Measurements from ENCODE around the gene RABL2B.

The RABL2B gene

DNA sequence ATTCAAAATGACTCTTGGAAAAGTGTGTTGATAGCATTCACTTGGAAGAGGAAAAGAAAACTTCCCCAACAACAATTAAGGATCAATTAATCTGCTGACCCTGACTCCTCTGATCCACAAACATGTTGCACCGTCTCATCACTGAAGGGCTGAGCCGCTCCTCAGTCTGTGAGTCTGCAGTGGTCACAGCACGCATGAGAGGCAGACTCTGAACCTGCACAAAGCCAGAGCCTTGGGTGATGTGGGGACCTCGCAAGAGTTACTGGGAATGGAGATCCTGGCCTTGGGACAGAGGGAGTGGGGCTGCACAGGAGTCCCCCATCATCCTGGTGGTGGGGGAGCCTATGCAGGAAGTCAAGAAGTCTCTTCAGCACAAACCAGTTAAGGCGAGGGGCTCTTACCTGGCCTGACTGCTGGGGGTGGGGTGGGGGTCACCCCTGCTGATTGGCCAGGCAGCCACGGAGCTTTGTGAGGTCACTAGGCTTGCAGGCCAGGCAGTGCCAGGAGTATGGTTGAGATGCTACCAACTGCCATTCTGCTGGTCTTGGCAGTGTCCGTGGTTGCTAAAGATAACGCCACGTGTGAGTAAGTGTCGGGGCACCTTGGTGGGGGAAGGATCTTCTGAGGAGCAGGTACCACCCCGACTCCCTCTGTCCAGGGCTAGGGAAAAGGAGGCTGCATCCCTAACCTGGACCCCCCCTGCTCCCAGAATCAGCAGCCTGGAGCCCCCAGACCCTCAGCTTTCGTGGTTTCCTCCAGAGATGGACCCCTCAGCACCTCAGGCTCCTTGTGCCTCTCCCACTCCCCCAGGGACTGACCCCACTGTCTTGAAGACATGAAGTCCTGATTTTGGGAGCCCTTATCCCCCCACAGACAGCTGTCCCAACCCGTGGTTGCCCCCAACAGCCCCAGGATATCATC is 45.4 kb downstream of the RABL2B start, which contains the start of gene ACR:
Gene ACR, plus strand, starts transcription at position 477 of the 921 bp plus-strand sequence. Its CDS starts 32 bp downstream, at position 509.
- DNase-seq, result no peak

DNA sequence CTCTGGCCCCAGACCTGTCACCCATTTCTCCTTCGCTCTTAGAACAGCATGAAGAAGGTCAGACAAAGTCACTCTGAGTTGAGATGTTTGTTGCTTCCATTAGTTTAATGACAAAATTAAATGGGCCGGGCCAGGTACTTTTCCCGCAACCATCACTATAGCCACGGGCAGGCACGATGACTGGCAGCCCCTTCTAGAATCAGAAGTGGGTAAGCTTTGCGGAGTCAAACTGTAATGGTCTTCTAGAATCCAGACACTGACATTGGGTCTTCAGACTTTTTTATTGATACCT is 47.8 kb downstream of the RABL2B start:
- no peak for DNase-seq

DNA sequence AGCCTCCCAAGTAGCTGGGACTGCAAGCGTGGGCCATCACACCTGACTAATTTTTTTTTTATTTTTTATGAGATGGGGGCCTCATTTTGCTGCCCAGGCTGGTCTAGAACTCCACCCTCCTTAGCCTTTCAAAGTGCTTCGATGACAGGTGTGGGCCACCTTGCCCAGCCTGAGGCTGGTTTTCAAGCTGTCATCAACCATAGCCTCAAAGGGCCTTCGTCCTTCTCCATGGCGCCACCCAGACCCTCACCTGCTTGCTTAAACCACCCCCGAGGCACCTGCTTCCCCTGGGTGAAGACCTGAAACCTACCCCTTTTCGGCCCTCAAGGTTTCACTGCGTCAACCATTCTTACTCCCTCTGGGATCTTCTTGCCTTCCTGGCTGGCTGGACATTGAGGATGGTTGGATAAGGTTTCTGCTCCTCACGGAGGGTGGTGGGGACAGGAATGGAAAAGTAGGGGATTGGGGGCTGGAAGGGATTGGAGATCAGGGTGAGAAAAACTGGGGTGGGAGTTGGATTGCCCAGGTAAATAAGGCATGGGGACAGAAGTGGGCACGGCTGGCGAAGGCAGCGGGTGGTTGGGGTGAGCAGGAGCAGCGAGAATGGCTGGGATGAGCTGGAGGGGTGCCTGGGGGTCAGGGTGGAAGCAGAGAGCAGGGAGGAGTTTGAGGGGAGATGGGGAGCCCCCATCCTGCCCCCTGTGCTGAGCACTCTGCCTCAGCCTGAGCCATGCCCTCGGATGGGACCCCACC is 48.3 kb downstream of the RABL2B start:
- DNase-seq, result no peak

DNA sequence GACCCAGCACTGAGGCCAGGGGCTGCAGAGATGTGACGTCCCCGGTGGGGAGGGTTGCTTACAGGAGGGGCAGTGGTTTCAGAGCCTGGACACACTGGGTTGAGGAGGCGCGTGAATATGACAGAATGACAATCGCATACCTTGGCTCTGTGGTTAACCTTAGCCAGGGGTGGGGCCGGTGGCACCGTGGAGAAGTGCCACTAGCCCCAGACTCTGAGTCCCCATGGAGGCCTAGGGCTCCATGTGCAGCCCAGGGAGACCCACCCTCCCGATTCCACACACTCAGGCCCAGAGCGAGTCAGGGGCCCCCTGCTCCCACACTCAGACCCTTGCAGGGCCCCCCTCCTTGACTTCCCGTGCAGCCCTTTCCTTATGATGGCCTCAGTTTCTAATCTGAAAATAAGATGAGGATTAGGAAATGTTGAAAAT is 49.1 kb downstream of the RABL2B start:
- no peak for DNase-seq

DNA sequence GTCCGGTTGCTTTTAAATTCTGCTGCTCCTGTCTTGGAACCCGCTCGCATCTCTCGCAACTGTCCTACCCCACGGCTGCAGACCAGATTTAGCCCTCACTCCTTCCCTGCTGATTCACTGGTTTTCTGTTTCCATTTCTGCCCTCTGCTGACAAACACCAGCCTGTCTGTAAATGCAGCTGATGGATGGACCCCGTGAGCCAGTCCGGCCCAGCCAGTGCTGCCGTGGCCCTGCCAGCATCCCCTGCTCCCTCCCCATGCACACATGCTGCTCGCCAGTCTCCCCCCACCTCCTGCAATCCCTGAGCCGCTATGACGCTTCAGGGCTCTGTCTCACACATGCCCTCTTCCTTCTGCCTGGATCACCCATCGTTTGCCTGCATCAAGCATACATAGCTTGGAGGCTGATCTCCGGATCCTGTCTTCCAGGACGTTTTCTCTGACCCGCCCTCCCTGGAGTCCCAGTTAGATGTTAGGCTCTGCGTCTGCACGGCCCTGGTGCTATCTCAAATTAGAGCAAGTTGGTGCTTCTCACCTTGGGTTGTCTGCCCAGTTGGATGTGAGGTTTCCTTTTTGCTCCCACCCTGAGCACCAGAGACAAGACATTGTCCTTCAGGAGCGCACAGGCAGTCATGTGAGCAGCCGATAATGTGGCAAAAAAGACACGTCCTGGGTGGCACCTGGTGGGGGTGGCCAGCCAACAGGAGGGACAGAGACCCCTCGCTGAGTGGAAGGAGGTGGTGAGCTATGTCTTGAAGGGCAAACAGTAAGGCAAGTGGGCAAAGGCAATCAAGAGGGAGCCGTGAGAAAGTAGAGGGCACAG is 49.7 kb downstream of the RABL2B start:
- no peak for DNase-seq

DNA sequence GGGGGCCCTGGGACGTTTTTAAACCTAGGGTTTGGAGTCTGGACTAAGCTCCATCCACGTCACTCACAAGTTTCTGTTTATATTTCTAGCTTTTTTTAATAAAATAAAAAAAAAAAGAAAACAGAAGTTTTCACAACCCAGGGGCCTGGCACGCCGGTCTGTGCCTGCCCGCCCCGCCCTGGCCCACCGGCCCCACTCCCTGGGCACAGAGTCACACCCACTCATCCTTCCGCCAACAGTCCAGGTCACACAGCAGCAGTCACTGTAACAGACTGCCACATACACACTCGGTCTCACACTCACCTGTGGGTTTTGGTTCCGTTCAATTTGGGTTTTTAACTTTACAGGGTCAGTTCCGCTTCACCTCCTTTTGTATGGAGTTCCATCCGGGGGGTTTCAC is 50.8 kb downstream of the RABL2B start:
- DNase-seq, result no peak

DNA sequence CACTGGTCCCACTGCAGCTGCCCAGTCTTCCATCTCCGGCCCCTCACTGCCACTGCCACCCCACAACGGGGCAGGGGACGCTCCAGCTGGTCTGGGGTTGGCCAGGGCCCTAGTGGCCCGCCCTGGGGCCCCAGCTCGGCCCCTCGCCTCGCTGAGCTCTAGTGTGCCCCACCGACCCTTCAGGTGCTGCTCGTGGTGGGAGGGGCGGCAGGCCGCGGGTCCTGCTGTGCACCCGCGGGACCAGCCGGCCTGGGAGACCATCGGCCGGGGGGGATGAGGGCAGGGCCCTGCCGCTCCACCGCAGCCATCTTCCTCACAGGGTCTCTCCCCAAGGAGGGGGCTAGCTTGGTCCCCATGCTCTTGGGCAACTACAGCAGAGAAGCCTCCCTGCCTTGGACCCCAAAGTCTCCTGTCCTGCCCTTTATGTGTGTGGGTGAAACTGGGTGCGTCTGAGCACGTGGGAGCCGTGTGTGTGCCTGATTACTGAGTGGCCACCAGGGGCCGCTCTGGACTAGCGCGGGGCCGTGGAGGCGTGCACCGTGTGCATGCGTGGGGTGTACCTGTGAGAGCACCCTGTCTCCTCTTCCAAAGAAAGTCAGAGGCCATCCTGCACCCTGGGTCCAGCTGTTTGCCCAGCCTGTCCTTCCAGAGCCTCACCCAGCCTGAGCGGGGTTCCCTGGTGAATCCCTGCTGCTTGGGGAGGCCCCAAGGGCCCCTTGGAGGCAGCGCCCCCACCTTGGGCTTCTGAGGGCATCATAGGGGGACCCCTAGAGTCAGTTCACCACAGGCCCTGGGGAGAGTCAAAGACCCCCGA is 51.4 kb downstream of the RABL2B start:
- peak; percentile 73 for DNase-seq

DNA sequence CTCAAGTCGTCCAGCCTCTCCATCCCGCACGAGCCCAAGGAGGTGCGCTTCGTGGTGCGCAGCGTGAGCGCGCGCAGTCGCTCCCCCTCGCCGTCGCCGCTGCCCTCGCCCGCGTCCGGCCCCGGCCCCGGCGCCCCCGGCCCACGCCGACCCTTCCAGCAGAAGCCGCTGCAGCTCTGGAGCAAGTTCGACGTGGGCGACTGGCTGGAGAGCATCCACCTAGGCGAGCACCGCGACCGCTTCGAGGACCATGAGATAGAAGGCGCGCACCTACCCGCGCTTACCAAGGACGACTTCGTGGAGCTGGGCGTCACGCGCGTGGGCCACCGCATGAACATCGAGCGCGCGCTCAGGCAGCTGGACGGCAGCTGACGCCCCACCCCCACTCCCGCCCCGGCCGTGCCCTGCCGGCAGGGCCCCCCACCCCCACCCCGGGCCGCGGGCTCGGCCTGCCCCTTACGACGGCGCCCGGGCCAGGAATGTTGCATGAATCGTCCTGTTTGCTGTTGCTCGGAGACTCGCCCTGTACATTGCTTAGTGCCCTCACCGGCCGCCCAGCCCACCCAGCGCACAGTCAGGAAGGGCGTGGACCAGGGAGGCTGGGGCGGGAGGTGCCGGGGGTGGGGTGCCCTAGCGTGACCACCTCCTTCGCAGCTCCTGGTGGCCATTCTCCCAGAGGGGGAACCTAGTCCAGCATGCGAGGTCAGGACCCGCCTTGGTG is 52.3 kb downstream of the RABL2B start:
- DNase-seq, result no peak

DNA sequence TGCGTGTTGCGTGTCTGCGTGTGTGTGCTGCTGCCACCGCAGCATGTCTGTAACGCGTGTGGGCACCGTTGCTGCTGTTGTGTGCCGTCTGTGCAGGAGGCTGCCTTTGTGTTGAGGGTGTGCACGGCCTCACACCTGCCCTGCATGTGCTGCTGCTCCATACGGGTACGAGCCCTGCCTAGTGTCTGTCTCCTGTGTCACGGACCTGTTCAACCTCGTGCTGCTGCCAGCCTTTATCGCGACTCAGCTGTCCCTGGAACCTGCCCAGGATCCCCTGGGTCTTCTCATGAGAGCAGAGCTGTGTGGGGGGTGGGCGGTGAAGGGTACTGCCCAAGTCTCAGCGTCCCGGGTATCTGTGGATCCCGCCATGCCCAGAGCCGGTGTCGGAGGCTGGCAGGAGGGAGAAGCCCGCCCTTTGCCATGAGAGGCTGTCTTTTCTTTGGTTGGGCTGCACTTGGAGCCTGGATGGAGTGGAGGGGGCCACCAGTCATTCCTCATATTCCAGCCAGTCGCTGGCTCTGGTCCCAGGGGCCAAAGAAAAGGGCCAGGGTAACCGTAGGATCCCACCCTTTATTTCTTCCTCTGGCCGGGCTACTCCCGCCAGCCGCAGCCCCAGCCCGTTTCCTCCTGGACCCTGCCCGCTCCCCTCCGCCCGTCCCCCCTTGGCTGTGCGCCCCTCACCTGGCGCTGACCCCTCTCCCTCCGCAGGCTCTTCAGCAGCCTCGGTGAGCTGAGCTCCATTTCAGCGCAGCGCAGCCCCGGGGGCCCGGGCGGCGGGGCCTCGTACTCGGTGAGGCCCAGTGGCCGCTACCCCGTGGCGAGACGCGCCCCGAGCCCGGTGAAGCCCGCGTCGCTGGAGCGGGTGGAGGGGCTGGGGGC is 53.2 kb downstream of the RABL2B start:
- DNase-seq, result no peak

DNA sequence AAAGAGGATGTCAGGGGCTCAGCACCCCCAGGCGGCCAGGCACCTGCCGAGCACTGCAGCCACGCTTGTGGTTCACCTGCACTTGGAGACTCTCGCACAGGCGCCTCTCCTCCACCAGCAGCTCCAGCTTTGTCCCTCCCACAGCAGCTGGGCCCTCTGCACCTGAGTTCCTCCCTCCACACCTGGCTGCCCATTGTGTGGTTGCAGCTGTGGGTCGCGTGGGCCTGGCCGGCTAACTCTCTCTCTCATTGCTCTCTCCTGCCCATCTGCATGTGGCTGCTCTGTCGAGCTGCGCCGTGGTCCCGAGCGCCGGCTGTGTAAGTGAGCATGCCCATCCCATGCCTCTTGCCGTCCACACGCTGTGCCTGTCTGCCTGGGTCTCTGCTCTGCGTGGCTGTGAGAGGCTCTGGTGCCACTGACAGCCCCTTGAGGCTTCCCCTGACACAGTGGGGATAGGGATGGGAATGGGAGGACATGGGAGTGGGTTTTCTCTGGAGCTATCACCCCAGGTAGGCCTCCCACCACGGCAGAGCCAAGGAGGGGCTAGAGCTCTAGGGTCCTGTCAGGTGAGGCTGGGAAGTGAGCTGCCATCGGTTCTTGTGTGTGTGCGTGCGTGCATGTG is 53.9 kb downstream of the RABL2B start:
- DNase-seq, result no peak

DNA sequence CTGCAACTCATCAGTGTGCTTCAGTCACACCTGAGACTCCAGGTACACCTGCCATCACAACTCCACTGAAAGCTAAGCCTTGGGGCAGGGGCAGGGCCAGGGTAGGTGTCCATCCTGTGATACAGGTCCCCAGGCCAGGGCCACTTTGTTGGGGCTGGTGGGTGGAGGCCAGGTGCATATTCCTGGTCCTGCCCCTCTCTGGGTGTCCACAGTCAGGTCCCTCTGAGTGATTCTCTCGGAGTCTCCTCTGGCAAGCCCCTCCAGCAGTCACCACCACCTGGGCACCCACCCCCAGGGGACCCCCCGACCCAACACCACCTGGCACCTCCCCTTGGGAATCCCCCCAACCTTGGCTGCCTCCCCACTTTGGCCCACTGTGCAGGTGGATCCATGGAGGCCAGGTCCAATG is 54.9 kb downstream of the RABL2B start:
- DNase-seq, result no peak

DNA sequence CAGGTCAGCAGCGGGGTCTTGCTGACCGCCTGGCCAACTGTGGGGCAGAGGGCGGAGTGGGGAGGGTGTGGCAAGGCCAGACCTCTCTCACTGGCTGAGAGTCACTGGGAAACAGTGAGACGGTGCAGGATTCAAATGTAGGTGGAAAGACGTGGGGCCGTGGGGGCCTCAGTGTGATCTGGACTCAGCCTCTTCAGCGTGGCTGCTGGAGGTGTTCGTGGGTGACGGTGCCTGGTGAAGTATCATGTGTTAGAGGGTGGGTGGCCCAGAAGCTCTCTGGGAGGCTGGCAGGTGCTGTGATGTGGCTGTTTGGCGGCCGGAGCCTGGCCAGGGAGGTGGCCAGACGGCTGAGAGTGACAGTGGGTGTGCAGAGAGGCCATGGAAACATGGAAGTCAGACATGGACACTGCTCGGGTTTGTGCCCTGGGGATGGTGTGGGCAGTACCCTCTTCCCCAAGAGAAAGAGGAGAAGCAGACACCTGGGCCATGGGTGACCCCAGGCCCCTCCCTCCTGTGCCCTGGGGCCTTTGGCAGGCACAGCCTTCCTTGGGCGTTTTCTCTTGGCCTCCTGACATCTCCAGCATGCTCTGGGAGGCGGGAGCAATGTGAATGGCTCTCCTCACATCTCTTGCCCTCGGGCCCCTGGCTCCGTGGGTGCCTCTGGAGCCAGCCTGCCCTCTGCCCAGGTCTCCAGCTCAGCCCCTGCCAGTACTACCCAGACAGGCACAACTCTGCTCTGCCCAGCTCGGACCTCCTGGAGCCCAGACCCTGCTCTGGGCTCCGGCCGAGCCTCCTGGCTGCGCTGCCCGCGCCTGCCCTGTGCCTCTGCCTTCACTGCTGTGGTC is 55.5 kb downstream of the RABL2B start:
- no peak for DNase-seq

DNA sequence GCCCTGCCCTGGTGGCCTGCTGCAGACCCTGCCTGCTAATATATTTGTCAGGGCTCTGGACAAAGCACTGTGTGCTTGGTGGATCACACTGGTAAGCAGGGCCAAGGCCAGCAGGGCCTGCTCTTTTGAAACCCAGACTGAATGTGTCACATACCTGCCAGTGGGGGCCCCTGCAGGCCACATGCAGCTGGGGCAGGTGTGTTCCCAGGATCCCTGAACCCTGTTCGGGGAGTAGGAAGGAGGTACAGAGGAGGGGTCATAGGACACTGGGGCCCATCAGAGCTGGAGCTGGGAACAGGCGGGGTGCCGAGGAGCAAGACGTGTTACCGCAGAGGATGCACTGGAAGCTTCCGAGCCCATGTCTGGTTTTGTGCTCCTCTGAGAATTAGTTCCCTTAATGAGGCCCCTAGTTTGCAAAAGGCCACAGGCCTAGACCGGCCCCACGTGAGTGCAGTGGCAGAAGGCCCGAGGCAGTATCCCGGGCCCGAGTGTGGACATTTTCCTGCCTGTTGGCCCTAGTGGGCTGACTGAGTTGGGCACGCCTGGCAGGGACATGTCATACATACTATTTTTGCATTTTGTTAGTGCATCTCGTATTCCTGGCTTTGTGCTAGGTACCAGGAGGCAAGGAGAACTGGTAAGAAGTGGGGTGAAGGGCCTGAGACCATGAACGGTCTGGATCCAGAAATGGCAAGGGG is 56.6 kb downstream of the RABL2B start:
- DNase-seq, result no peak

DNA sequence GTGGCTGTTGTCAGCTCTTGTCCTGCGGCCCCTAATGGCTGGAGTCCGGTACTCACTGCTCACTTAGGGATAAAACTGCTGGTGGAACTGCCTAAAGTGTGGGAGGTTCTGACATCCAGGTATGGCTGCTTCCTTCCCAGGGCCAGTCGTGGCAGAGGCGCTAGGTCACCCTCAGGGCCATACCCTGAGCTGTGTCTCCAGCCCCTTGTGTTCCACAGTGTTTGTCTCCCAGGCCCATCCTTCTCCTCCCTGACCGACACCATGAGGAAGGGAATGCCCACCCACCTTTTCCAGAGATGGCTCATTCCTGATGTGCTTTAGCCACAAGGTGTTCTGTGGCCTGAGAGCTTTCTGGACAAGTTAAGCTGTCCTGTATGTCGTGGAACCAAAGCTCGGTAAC is 57.8 kb downstream of the RABL2B start:
- DNase-seq, result no peak

DNA sequence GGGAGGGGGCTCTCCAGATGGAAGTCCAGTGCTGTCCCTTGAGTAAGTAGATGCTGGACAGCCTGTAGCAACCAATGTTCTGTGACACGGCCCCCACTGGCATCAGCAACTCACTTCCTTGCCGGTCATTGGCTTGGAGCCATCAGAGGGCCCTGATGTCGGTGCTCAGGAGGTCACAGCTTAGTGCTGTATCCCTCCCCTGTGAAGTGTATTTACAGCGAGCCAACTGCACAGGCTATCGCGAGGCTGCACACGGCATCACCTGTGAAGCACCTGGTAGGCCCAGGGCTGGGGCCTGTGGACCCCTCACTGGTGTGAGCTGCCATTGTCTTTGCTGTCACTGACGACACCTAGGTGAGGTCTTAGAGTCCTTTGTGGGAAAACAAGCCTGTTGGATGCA is 58.8 kb downstream of the RABL2B start:
- no peak for DNase-seq

DNA sequence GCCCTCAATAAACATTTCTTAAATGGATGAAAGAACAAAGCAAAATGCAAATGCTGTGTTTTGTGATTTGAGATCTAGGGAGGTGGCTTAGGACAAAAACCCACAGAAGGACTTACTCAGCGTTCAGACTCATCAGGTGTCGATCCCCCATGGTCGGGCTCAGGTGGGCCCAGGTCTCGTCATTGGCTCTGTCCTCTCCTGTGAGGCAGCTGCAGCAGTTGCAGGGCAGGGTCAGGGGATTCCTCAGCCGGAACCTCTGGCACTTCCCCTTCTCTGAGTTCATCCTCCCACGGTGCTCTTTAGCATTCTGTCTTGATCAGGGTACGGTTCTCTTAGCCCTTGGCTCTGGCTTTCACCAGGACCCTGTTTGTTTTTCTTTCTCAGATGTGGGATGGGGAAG is 59.4 kb downstream of the RABL2B start:
- DNase-seq, result no peak

DNA sequence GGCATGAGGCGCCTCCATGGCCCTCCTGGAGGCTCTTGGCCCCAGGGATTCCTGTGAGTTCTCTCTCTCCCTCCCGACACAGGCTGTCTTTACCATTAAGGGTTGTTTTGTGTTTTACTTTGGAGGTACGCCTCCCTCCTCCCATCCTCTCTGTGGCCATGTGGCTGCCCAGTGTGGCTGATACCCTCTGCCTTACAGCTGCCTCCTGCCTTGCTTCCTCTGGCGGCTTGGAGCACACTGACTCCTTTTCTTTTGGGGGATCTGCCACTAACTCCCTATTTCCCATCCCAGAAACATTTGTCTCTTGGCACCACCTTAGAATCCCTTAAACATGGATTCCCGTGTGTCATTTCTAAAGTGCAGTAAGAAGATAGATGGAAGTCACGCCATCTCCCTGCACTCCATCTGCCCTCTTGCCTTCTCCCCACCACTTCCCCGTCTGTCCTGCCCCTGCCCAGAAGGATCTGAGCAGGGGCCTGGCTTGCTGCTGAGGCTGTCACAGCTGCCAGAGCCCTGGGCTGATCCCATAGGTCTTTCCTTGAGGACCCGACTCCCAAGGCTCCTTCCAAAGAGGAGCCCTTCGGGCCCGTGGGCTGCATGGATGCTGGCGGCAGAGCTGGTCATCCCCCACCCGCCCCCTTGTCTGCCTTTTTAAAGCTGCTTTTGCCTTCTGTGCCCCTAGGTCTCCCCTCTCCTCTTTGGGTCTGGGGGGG is 60.6 kb downstream of the RABL2B start:
- no peak for DNase-seq

Data from CD4-positive, alpha-beta T cell treated with Interleukin-10 for 1 hour (primary cell).